C4-2B (cell line): ENCODE data around the gene PLA2G2E.

Experiments
- CTCF ChIP-seq: fragments of 450-650 bp; conservative IDR thresholded peaks from 2 replicates; pipeline ENCODE4 v1.5.1; 2017; ENCODE audit warnings: mild to moderate bottlenecking
- ZFX ChIP-seq: fragments of 450-650 bp; IDR thresholded peaks from 2 replicates; pipeline ENCODE4 v1.6.1; 2017

DNA sequence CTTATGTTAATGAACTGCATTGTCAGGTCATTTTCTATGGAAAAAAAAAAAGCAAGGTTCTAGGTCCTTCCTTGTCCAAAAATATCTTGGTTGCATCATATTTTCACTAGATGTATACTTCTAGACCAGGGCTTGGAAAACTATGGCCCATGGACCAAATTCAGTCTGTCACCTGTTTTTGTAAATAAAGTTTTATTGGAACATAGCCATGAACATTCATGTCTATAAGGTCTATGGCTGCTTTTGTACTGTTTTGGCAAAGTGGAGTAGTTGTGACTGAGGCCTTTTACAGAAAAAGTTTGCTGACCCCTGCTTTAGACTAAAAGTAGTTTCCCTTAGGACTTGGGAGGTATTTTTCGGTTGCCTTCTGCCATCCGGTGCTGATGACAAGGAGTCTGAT lies 19.2 kb upstream of the PLA2G2E start:
- no peak for TF ChIP-seq CTCF
- TF ChIP-seq ZFX: no peak
